Suppressor macrophage (primary cell): ENCODE measurements around the gene IQCC.

Experiments used
- DNase-seq, 4 experiments: peaks; one replicate each; pipeline ENCODE4 v3.0.0-alpha.2; 2020 to 2022

The IQCC gene

DNA sequence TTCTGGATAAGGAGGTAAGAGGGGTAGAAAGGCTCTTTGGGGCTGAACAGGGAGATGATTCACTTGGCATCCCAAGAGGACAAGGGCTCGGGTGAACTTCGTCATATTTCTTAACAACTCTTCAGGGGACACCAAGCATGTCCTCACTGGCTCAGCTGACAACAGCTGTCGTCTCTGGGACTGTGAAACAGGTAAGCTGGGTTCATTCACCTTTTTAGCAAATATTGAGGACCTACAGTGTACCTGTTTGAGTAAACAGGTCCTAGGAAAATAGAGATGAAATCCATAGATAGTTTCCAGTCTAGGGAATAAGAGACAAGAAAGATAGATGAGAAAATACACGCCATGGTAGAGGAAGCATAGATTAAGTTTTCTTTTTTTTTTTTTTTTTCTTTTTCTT is 18.8 kb downstream of the IQCC start:
- DNase-seq, result no peak

GRCh38 chr1:32228771-32229170 is 23.3 kb downstream of the IQCC start:
- DNase-seq, result no peak

GRCh38 chr1:32231843-32232432 is 26.5 kb downstream of the IQCC start:
- DNase-seq, result no peak

DNA sequence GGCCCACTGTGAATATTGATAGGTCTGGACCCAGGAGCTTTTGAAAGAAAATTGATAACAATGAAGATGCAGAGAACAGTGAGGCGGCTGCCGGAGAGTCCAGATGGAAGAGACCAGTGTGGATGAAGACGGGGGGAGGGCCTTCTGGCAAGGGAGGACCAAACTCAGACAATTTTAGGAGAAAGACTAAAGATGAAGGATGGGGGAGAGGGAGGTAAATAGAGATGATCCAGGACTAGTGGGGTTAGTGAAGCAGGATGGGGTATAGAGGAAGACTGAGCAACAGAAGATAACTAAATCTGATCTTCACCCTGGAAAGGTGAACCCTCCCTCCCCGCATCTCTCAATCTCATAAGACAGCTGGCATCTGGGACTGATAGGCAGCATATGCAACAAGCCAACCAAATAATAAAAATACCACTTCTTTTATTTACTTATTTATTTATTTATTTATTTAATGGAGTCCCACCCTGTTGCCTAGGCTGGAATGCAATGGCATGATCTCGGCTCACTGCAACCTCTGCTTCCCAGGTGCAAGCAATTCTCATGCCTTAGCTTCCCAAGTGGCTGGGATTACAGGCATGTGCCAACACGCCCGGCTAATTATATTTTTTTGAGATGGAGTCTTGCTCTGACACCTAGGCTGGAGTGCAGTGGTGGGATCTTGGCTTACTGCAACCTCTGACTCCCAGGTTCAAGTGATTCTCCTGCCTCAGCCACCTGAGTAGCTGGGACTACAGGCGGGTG is 27.3 kb downstream of the IQCC start:
- no peak for DNase-seq

- no peak for DNase-seq
Observed at GRCh38 chr1:32234792-32235191, 29.3 kb downstream of the IQCC start.

- DNase-seq, result no peak
Observed at GRCh38 chr1:32239337-32239736, 33.9 kb downstream of the IQCC start.

DNA sequence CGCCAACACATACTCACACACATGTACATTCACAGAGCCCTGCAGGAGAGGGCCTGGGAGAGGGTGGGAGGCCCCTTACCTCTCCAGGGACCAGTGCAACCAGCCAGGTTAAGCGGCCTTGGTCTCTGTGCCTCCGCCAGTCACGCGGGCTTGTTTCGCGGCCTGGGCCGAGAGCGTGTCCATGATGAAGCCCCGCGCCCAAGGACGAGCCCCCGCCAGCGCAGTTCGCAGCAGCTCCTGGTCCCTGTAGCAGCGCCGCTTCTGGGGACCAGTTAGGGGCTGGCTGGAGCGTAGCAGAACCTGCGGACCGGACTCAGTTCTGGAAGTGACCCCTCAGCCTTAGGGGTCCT is 34.3 kb downstream of the IQCC start:
- DNase-seq, result no peak

- DNase-seq, result peak; percentile 65 to 80 (median 76)
Observed at GRCh38 chr1:32240140-32240951, 34.9 kb downstream of the IQCC start.

DNA sequence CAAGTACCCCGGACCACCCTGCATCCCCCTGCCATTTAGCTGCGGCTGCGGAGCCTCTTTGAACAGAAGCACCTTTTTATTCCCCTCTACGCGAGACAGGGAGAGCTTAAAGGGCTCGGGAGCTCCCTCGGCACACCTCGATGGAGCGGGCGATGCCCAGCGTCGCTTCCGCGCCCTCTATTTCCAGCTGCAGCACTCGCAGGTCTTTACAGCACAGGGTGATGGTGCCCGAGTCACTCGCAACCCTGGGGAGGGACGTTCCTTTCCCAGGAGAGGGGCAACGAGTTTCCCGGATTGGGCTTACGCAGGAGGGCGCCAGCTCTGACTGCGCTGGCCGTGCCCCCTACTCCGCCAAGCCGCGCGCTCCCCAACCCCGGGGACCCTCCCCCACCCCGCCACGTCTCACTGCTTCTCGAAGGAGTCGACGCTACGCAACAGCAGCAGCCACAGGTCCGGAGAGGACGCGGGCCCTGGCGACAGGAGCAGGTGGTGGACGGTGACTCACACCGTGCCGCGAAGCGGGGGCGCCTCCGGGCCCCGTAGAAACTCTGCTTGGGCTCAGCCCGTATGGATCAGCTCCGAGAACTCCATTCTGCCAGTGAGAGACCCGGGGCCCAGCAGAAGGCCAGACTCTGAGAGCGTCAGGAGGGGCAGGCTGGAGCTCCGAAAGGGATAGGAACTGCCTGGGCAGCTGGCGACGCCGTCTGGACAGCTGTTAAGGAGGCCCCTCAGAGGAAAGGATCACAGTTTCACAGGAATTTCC is 35.7 kb downstream of the IQCC start:
- DNase-seq, result peak; percentile 17 to 43 (median 28)

DNA sequence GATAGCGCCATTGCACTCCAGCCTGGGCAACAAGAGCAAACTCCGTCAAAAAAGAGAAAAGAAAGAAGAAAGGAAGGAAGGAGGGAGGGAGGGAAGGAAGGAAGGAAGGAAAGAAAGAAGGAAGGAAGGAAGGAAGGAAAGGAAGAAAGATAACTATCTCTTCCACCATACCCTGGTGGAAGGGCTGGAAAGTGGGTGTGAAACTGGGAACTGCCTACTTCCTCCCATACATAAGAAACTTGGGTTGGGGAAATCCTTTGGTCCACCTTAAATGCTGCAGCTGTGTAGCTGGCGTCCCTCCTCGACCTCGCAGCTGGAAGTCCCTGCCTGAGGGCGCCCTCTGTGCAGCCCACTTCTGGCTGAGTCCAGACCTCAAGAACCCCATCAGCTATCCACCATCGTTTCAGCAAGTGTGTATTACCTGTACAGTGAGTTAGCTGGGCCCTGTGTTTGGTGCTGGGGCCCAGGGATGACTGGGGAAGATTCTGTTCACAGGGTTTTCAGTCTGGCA is 36.9 kb downstream of the IQCC start:
- peak; percentile 26 to 68 (median 63) for DNase-seq

DNA sequence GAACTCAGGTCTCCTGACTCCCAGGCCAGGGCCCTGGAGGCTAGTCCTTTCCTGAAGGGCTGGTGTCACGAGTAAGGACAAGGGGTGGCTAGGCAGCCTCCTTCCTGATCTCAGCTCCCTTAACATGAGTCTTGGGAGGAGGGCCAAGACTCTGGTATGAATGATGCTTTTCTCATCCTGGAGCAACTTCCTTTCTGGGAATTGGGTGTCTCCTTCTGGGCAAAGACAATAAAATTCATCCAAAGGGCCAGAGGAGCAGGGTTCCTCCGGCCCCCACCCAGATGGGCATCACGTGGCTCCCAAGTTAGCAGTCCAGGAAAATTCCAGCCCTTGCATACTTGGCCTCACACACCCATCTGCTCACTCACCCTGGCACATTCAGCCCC is 41.4 kb downstream of the IQCC start, which contains the start of gene FAM167B:
FAM167B (plus strand) TSS at position 335 of the 386 bp plus-strand sequence. CDS start 200 bp downstream, outside the sequence.
- DNase-seq, result no peak

- DNase-seq, result no peak
Observed at GRCh38 chr1:32247452-32247851, 42.0 kb downstream of the IQCC start.

GRCh38 chr1:32247983-32248889 is 42.8 kb downstream of the IQCC start:
- DNase-seq, result peak; percentile 81 to 94 (median 87)

GRCh38 chr1:32249831-32250525 is 44.5 kb downstream of the IQCC start:
- DNase-seq, result no peak

DNA sequence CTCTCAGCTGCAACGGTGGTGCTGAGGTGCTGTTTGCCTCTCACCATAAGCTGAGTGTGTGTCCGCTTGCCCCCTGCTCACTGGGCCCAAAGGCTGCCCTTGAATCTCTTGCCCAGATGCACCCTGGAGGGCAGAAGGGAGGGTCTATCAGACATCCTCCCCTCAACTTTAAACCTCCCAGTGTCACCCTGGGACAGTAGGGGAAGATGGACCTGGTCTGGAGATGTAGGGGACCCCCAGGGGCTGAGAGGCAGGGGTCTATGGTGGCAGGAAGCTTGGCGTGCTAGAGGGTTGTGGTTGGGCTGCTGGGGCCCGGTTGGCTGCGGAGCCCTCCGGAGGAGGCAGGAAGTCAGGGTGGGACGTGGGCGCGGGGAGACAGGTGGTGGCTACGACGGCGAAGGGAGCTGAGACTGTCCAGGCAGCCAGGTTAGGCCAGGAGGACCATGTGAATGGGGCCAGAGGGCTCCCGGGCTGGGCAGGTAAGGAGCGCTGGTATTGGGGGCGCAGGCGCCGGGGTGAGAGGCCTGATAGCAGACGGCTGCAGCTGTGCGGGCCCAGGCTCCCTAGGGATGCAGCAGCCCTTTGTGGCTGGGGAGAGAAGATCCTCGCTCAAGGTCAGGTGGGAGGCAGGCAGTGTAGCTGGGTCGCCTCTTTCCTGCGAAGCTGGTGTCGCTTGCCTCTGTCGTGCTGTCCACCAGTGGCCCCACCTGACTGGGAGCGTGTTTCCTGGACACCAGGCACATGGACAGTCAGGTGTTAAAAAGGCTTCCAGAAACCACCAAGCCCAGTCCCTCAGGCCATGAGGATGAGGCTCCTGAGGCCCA is 45.6 kb downstream of the IQCC start, which contains the start of gene LCK:
LCK (plus strand) TSS at position 373 of the 824 bp plus-strand sequence. CDS start 23,065 bp downstream, outside the sequence.
- DNase-seq, result no peak

GRCh38 chr1:32255072-32256071 is 49.9 kb downstream of the IQCC start:
- DNase-seq, result no peak

- DNase-seq, result no peak
Observed at GRCh38 chr1:32256473-32257226, 51.2 kb downstream of the IQCC start.

- DNase-seq, result no peak
Observed at GRCh38 chr1:32257227-32257508, 51.7 kb downstream of the IQCC start.
